A549 (cell line): ENCODE data around the gene STK35. TPM values are rescaled to one million over a fixed set of nuclear protein-coding genes. Genes with fewer than 3 reads are reported as not detected.

Experiments
- ATAC-seq, 2 experiments: fragments of 200-7000 bp in 1 of 2; fragments of >200 bp in 1 of 2; cut with Nextera tagmentation in 1 of 2; cut with Tn5 transposase in 1 of 2; 3 replicates each; pipeline versions ENCODE4 v1.8.0 to v1.9.1; 2018 to 2020; ENCODE audit warnings: mild to moderate bottlenecking in 1 of 2, moderate library complexity in 1 of 2
- CTCF ChIA-PET: fragments of 300-600 bp; sonication (Branson Sonifier 250); formaldehyde crosslinking; extraction: SDS; loops from one replicate; lab custom pipeline; 2021; ENCODE audit warnings: antibody characterized with exemption, inconsistent platforms; lab: Yijun Ruan, JAX
- POLR2A ChIA-PET: fragments of 350-600 bp; formaldehyde crosslinking; extraction: SDS; loops from one replicate; lab custom pipeline; 2021; ENCODE audit warnings: antibody characterized with exemption, inconsistent platforms; lab: Yijun Ruan, JAX
- DNase-seq, 2 experiments: peaks; one replicate each; pipeline versions ENCODE4 v3.0.0 to v3.0.0-alpha.2; 2011 to 2016; ENCODE audit warnings: low read depth in 1 of 2, low spot score in 1 of 2
- FAIRE-seq: peaks from 2 replicates; lab custom pipeline; 2011; peaks lifted over from hg19 to GRCh38; lab: Jason Lieb, UNC
- H3K27ac ChIP-seq, 2 experiments: fragments of >200 bp; sonication (Bioruptor Twin); formaldehyde crosslinking; 3 replicates each; pipeline ENCODE4 v1.5.1; 2016 to 2017
- H3K4me1 ChIP-seq: fragments of >200 bp; sonication (Bioruptor Twin); formaldehyde crosslinking; 3 replicates; pipeline ENCODE4 v1.6.1; 2016
- H3K4me2 ChIP-seq: fragments of >200 bp; sonication (Bioruptor Twin); formaldehyde crosslinking; 3 replicates; pipeline ENCODE4 v1.6.1; 2016
- H3K4me3 ChIP-seq: fragments of >200 bp; sonication (Bioruptor Twin); formaldehyde crosslinking; 3 replicates; pipeline ENCODE4 v1.5.1; 2016
- H3K9me3 ChIP-seq: fragments of >200 bp; sonication (Bioruptor Twin); formaldehyde crosslinking; 3 replicates; pipeline ENCODE4 v1.6.1; 2016
- CEBPB ChIP-seq, 2 experiments: fragments of >200 bp in 1 of 2; sonication (Bioruptor Twin) in 1 of 2; formaldehyde crosslinking in 1 of 2; IDR thresholded peaks; 2 replicates each; pipeline ENCODE4 v1.6.1; 2012 to 2016
- CHD2 ChIP-seq: fragments of 150-350 bp; IDR thresholded peaks from 2 replicates; pipeline ENCODE4 v1.6.1; 2014; ENCODE audit warnings: low read length; ENCODE audit not compliant: partially characterized antibody
- EHF ChIP-seq: fragments of 250-450 bp; sonication (Bioruptor Pico); IDR thresholded peaks from 2 replicates; pipeline ENCODE4 v1.5.0; 2020; ENCODE audit warnings: mild to moderate bottlenecking
- FOSB ChIP-seq: fragments of 250-450 bp; sonication (Bioruptor Pico); IDR thresholded peaks from 2 replicates; pipeline ENCODE4 v1.5.0; 2020; ENCODE audit warnings: mild to moderate bottlenecking, moderate library complexity
- FOXS1 ChIP-seq: fragments of 250-450 bp; sonication (Bioruptor Pico); IDR thresholded peaks from 2 replicates; pipeline ENCODE4 v1.5.0; 2020; ENCODE audit warnings: mild to moderate bottlenecking, moderate library complexity
- HDAC2 ChIP-seq: fragments of 200-600 bp; sonication (generic); IDR thresholded peaks from 2 replicates; pipeline ENCODE4 v1.6.1; 2016
- HOXA7 ChIP-seq: fragments of 250-450 bp; sonication (Bioruptor Pico); IDR thresholded peaks from 2 replicates; pipeline ENCODE4 v1.5.0; 2020; ENCODE audit warnings: mild to moderate bottlenecking, moderate library complexity
- HOXB5 ChIP-seq: fragments of 250-450 bp; sonication (Bioruptor Pico); IDR thresholded peaks from 2 replicates; pipeline ENCODE4 v1.5.0; 2020; ENCODE audit warnings: mild to moderate bottlenecking, moderate library complexity
- JUNB ChIP-seq: fragments of >200 bp; sonication (Bioruptor Twin); formaldehyde crosslinking; IDR thresholded peaks from 2 replicates; pipeline ENCODE4 v1.6.1; 2016
- KDM1A ChIP-seq: fragments of 200-600 bp; sonication (generic); IDR thresholded peaks from 2 replicates; pipeline ENCODE4 v1.6.1; 2016; ENCODE audit warnings: low read depth, mild to moderate bottlenecking
- NPAS2 ChIP-seq: fragments of 250-450 bp; sonication (Bioruptor Pico); IDR thresholded peaks from 2 replicates; pipeline ENCODE4 v1.8.0; 2022; ENCODE audit warnings: mild to moderate bottlenecking, moderate library complexity, borderline replicate concordance
- PHF8 ChIP-seq: fragments of 200-600 bp; sonication (generic); IDR thresholded peaks from 2 replicates; pipeline ENCODE4 v1.6.1; 2016; ENCODE audit warnings: low read depth, mild to moderate bottlenecking, antibody characterized with exemption, moderate library complexity, borderline replicate concordance
- RAD21 ChIP-seq, 2 experiments: fragments of >200 bp in 1 of 2; sonication (Bioruptor Twin) in 1 of 2; formaldehyde crosslinking in 1 of 2; IDR thresholded peaks in 1 of 2; conservative IDR thresholded peaks in 1 of 2; 2 replicates in 1 of 2; 3 replicates in 1 of 2; pipeline ENCODE4 v1.6.1; 2012 to 2018; ENCODE audit warnings: inconsistent platforms in 1 of 2
- RARB ChIP-seq: fragments of 250-450 bp; sonication (Bioruptor Pico); IDR thresholded peaks from 2 replicates; pipeline ENCODE4 v1.8.0; 2021; ENCODE audit warnings: mild to moderate bottlenecking, moderate library complexity
- RNF2 ChIP-seq: fragments of 200-600 bp; sonication (generic); IDR thresholded peaks from 2 replicates; pipeline ENCODE4 v1.6.1; 2016; ENCODE audit warnings: low read depth, mild to moderate bottlenecking, antibody characterized with exemption, moderate library complexity, borderline replicate concordance
- SMC3 ChIP-seq: fragments of >200 bp; sonication (Bioruptor Twin); formaldehyde crosslinking; IDR thresholded peaks from 3 replicates; pipeline ENCODE4 v1.6.1; 2018; ENCODE audit warnings: inconsistent platforms
- ZC3H11A ChIP-seq: fragments of 450-650 bp; IDR thresholded peaks from 2 replicates; pipeline ENCODE4 v1.6.1; 2014; ENCODE audit warnings: antibody characterized with exemption, mild to moderate bottlenecking
- WGBS: methylation state at CpG from one replicate; pipeline ENCODE4 v1.1.6; 2017; ENCODE audit errors: missing lambda C conversion rate; 5-methylcytosine and 5-hydroxymethylcytosine counted together
- polyA plus RNA-seq, 4 experiments: library from polyadenylated mRNA; depleted of rRNA in 3 of 4; stranded (reverse); fragments of >200 nt; fragmentation: RNase III in 1 of 4; extraction: RNeasy Plus Mini Kit Qiagen cat#74134 plus additional on column Dnase treatment in 1 of 4; gene quantifications; 2 replicates in 3 of 4; 3 replicates in 1 of 4; pipeline ENCODE4 v1.2.3, GENCODE V29; 2011 to 2017
- TF ChIP-seq, protein P1 (sequence below): fragments of 150-350 bp; IDR thresholded peaks from 2 replicates; pipeline ENCODE4 v1.6.1; 2014; ENCODE audit warnings: low read depth, mild to moderate bottlenecking, low read length
- TF ChIP-seq, protein P2 (sequence below): IDR thresholded peaks from 2 replicates; pipeline ENCODE4 v1.6.1; 2012; ENCODE audit warnings: low read depth, borderline replicate concordance
- TF ChIP-seq, protein P3 (sequence below): fragments of 200-600 bp; sonication (generic); IDR thresholded peaks from 2 replicates; pipeline ENCODE4 v1.6.1; 2016; ENCODE audit warnings: antibody characterized with exemption, mild to moderate bottlenecking, moderate library complexity

Gene STK35
- polyA plus RNA-seq, 2 of the 4 experiments (the other 2 are of a cell fraction) = 9.0 to 10.0 TPM

DNA sequence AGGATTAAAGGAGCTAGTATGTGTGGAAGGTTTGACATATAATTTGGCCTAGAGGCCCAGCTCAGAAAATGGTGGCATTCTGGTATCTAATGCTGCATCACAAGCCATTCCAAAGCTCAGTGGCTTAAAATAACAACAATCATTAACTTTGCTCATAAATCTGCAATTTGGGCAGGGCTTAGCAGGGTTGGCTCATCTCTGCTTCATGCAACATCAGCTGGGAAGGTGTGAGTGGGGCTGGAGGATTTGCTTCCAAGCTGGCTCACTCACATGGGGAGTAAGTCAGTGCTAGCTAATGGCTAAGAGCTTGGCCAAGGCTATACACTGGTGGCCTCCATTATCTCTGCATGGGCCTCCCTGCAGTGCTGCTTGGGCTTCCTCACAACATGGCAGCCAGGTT, 48.0 kb upstream of the STK35 start:
- no peak for TF ChIP-seq PHF8
- no peak for TF ChIP-seq CHD2
- TF ChIP-seq RARB = no peak
- TF ChIP-seq, protein P1, sequence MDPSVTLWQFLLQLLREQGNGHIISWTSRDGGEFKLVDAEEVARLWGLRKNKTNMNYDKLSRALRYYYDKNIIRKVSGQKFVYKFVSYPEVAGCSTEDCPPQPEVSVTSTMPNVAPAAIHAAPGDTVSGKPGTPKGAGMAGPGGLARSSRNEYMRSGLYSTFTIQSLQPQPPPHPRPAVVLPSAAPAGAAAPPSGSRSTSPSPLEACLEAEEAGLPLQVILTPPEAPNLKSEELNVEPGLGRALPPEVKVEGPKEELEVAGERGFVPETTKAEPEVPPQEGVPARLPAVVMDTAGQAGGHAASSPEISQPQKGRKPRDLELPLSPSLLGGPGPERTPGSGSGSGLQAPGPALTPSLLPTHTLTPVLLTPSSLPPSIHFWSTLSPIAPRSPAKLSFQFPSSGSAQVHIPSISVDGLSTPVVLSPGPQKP = no peak
- no peak for TF ChIP-seq HOXA7 (CRISPR knock-in tag)
- TF ChIP-seq JUNB = no peak
- TF ChIP-seq RAD21 (conservative IDR thresholded peaks at IDR 0.05 in 1 of 2, IDR thresholded peaks at IDR 0.05 in 1 of 2) = no peak
- no peak for TF ChIP-seq HDAC2
- TF ChIP-seq, protein P2, sequence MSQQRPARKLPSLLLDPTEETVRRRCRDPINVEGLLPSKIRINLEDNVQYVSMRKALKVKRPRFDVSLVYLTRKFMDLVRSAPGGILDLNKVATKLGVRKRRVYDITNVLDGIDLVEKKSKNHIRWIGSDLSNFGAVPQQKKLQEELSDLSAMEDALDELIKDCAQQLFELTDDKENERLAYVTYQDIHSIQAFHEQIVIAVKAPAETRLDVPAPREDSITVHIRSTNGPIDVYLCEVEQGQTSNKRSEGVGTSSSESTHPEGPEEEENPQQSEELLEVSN = no peak
- no peak for TF ChIP-seq ZC3H11A
- TF ChIP-seq, protein P3, sequence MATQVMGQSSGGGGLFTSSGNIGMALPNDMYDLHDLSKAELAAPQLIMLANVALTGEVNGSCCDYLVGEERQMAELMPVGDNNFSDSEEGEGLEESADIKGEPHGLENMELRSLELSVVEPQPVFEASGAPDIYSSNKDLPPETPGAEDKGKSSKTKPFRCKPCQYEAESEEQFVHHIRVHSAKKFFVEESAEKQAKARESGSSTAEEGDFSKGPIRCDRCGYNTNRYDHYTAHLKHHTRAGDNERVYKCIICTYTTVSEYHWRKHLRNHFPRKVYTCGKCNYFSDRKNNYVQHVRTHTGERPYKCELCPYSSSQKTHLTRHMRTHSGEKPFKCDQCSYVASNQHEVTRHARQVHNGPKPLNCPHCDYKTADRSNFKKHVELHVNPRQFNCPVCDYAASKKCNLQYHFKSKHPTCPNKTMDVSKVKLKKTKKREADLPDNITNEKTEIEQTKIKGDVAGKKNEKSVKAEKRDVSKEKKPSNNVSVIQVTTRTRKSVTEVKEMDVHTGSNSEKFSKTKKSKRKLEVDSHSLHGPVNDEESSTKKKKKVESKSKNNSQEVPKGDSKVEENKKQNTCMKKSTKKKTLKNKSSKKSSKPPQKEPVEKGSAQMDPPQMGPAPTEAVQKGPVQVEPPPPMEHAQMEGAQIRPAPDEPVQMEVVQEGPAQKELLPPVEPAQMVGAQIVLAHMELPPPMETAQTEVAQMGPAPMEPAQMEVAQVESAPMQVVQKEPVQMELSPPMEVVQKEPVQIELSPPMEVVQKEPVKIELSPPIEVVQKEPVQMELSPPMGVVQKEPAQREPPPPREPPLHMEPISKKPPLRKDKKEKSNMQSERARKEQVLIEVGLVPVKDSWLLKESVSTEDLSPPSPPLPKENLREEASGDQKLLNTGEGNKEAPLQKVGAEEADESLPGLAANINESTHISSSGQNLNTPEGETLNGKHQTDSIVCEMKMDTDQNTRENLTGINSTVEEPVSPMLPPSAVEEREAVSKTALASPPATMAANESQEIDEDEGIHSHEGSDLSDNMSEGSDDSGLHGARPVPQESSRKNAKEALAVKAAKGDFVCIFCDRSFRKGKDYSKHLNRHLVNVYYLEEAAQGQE = no peak
- TF ChIP-seq HOXB5 (CRISPR knock-in tag) = no peak
- TF ChIP-seq NPAS2 (CRISPR knock-in tag) = no peak
- TF ChIP-seq RNF2 = no peak
- TF ChIP-seq EHF (CRISPR knock-in tag) = no peak
- no peak for TF ChIP-seq KDM1A
- ChIA-PET CTCF (interaction anchor here (0.7 to 1.2 kb wide), 4 partner anchors 23 to 104 kb away, joined by 3 to 5 read pairs (median 3); no protein-coding TSS in a partner anchor), POLR2A (no interaction called here)
- ATAC-seq = no peak
- no peaks in the 10 kb centered on the region for H3K4me1 ChIP-seq
- H3K27ac ChIP-seq = no peak overlapping the region
- no peak for DNase-seq
- H3K4me2 ChIP-seq = no peak overlapping the region
- peaks cover 14% of the 10 kb centered on the region; the same call in 1 of the 3 replicates for H3K9me3 ChIP-seq
- no peak overlapping the region for H3K4me3 ChIP-seq
- FAIRE-seq = no peak

DNA sequence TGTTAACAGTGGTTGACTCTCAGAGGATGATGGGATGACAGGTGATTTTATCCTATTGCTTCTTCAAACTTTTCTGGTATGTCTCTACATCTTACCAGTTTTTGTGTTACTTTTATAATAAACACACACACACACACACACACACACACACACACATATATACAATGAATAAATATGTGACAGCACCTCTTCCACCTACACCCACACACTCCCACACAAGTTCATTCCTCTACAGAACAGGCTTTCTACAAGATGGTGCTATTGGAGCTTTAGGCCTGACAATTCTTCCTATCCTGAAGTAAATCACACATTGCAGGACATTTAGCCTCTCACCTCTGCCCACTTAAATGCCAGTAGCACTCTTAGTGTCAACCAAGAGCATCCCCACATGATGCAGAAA, 46.7 kb upstream of the STK35 start:
- CTCF ChIA-PET = interaction anchor here (1.0 kb wide), 1 partner anchor 12 kb away, joined by 3 read pairs; no protein-coding TSS in a partner anchor
- POLR2A ChIA-PET = no interaction called here
- no peak overlapping the region for H3K4me3 ChIP-seq

DNA sequence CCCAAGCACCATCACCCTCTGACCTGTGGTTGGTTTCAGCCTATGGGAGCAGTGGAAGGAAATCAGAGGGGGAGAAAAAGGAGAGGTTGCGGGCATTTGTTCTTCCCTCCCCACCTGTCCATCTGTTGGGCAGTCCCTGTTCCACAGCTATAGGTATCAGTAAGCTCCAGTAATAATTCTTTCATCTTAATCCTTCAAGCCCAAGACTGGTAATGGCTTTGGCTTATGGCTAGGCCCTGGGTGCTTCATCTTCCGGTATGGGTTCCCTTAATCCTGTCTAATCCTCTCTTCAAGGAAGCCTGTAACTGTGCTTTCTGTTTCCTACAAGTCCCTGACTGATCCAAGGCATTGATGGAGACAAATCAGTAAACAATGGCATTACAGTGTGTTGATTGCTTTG, 42.2 kb upstream of the STK35 start:
- WGBS = 26% methylated on average over 2 of the region's 2 CpGs
- POLR2A ChIA-PET = no interaction called here
- ATAC-seq (no peak), DNase-seq (no peak), FAIRE-seq (no peak)
- CTCF ChIA-PET = interaction anchor here (0.7 kb wide), 1 partner anchor 8 kb away, joined by 3 read pairs; no protein-coding TSS in a partner anchor
- H3K9me3 ChIP-seq = peaks cover 6% of the 10 kb centered on the region; the same call in 1 of the 3 replicates
- no peak overlapping the region for H3K4me2 ChIP-seq
- H3K27ac ChIP-seq = no peak overlapping the region
- TF ChIP-seq RAD21 (conservative IDR thresholded peaks at IDR 0.05 in 1 of 2, IDR thresholded peaks at IDR 0.05 in 1 of 2) = no peak
- no peak for TF ChIP-seq FOXS1 (CRISPR knock-in tag)
- no peak for TF ChIP-seq FOSB
- TF ChIP-seq, protein P1 = no peak
- TF ChIP-seq SMC3 = no peak
- no peaks in the 10 kb centered on the region for H3K4me1 ChIP-seq
- no peak overlapping the region for H3K4me3 ChIP-seq

More for the DNA sequence above, 46.7 kb upstream of the STK35 start:
- Histone ChIP-seq H3K4me2 (no peak overlapping the region), H3K4me1 (no peaks in the 10 kb centered on the region), H3K27ac (no peak overlapping the region), H3K9me3 (peaks cover 15% of the 10 kb centered on the region; the same call in 1 of the 3 replicates)
- DNase-seq (no peak), FAIRE-seq (no peak), ATAC-seq (no peak)
- TF ChIP-seq CEBPB (IDR thresholded peaks at IDR 0.05) = no peak
